HEK293 (cell line): ENCODE data around the gene KANSL1L.

Experiments used
- CTCF ChIA-PET: fragments of 350-600 bp; formaldehyde crosslinking; extraction: SDS; loops from one replicate; lab custom pipeline; 2021; ENCODE audit warnings: antibody characterized with exemption; lab: Yijun Ruan, JAX
- POLR2A ChIA-PET: fragments of 300-600 bp; formaldehyde crosslinking; extraction: SDS; loops from one replicate; lab custom pipeline; 2020; ENCODE audit warnings: antibody characterized with exemption, inconsistent platforms; lab: Yijun Ruan, JAX
- H3K27ac ChIP-seq: fragments of 200-500 bp; sonication (Bioruptor generic); 2 replicates; pipeline ENCODE4 v1.5.1; 2014; ENCODE audit warnings: low read depth, low read length, control low read depth, inconsistent platforms; ENCODE audit errors: extremely low read depth
- H3K36me3 ChIP-seq, 2 experiments: fragments of 200-500 bp in 1 of 2; sonication (Bioruptor generic) in 1 of 2; 1 replicate in 1 of 2; 2 replicates in 1 of 2; pipeline ENCODE4 v1.5.1; 2014 to 2017; ENCODE audit warnings: inconsistent platforms in 2 of 2, low read length in 2 of 2; ENCODE audit not compliant: control insufficient read depth in 2 of 2, insufficient read depth in 1 of 2
- H3K4me1 ChIP-seq: fragments of 200-500 bp; sonication (Bioruptor generic); 2 replicates; pipeline ENCODE4 v1.5.1; 2014; ENCODE audit warnings: mild to moderate bottlenecking, low read length, inconsistent platforms; ENCODE audit not compliant: control insufficient read depth, insufficient read depth
- H3K4me3 ChIP-seq: 2 replicates; pipeline ENCODE4 v1.5.1; 2011; ENCODE audit warnings: low read depth, mild to moderate bottlenecking, control low read depth, low read length, moderate library complexity
- H3K9me3 ChIP-seq: fragments of 200-500 bp; sonication (Bioruptor generic); 2 replicates; pipeline ENCODE4 v1.5.1; 2014; ENCODE audit warnings: low read depth, low read length, inconsistent platforms; ENCODE audit not compliant: control insufficient read depth, insufficient read depth
- GLI4 ChIP-seq: fragments of 450-650 bp; formaldehyde crosslinking; IDR thresholded peaks from 2 replicates; pipeline ENCODE4 v1.5.1; 2016; ENCODE audit warnings: missing biosample characterization, missing genetic modification characterization
- HIC1 ChIP-seq: fragments of 450-650 bp; formaldehyde crosslinking; IDR thresholded peaks from 2 replicates; pipeline ENCODE4 v1.5.1; 2016; ENCODE audit warnings: missing biosample characterization, missing genetic modification characterization
- HOXC10 ChIP-seq: sonication (generic); formaldehyde crosslinking; IDR thresholded peaks from 2 replicates; pipeline ENCODE4 v1.8.1; 2023; ENCODE audit warnings: mild to moderate bottlenecking, missing genetic modification reagents
- KLF7 ChIP-seq: fragments of 450-650 bp; formaldehyde crosslinking; IDR thresholded peaks from 2 replicates; pipeline ENCODE4 v1.5.1; 2016; ENCODE audit warnings: missing biosample characterization, missing genetic modification characterization, borderline replicate concordance
- KLF8 ChIP-seq: fragments of 450-650 bp; formaldehyde crosslinking; IDR thresholded peaks from 2 replicates; pipeline ENCODE4 v1.5.1; 2016; ENCODE audit warnings: missing biosample characterization, missing genetic modification characterization
- MYNN ChIP-seq: fragments of 450-650 bp; formaldehyde crosslinking; IDR thresholded peaks from 2 replicates; pipeline ENCODE4 v1.5.1; 2016; ENCODE audit warnings: missing biosample characterization, missing genetic modification characterization, borderline replicate concordance
- PBX3 ChIP-seq: sonication (generic); formaldehyde crosslinking; IDR thresholded peaks from 2 replicates; pipeline ENCODE4 v1.8.1; 2022; ENCODE audit warnings: mild to moderate bottlenecking, moderate library complexity, missing genetic modification reagents
- PRDM10 ChIP-seq: fragments of 450-650 bp; formaldehyde crosslinking; IDR thresholded peaks from 2 replicates; pipeline ENCODE4 v1.5.1; 2016; ENCODE audit warnings: missing biosample characterization, missing genetic modification characterization
- SALL2 ChIP-seq: fragments of 450-650 bp; formaldehyde crosslinking; IDR thresholded peaks from 2 replicates; pipeline ENCODE4 v1.5.0; 2017; ENCODE audit warnings: missing biosample characterization, mild to moderate bottlenecking, missing genetic modification characterization, borderline replicate concordance
- SP2 ChIP-seq: fragments of 450-650 bp; formaldehyde crosslinking; IDR thresholded peaks from 2 replicates; pipeline ENCODE4 v1.5.1; 2016; ENCODE audit warnings: missing biosample characterization, missing genetic modification characterization
- ZBTB26 ChIP-seq: fragments of 450-650 bp; formaldehyde crosslinking; optimal IDR thresholded peaks from 2 replicates; pipeline ENCODE3; 2016; ENCODE audit warnings: missing biosample characterization, mild to moderate bottlenecking, missing genetic modification characterization
- ZBTB48 ChIP-seq: fragments of 450-650 bp; formaldehyde crosslinking; IDR thresholded peaks from 2 replicates; pipeline ENCODE4 v1.5.1; 2016; ENCODE audit warnings: missing biosample characterization, missing genetic modification characterization
- ZBTB8A ChIP-seq: fragments of 450-650 bp; formaldehyde crosslinking; IDR thresholded peaks from 2 replicates; pipeline ENCODE4 v1.5.1; 2016; ENCODE audit warnings: missing biosample characterization, missing genetic modification characterization
- ZNF114 ChIP-seq: fragments of 450-650 bp; formaldehyde crosslinking; IDR thresholded peaks from 2 replicates; pipeline ENCODE4 v1.5.0; 2017; ENCODE audit warnings: missing biosample characterization, missing genetic modification characterization
- ZNF169 ChIP-seq: fragments of 450-650 bp; formaldehyde crosslinking; IDR thresholded peaks from 2 replicates; pipeline ENCODE4 v1.5.1; 2016; ENCODE audit warnings: missing biosample characterization, missing genetic modification characterization
- ZNF335 ChIP-seq: fragments of 450-650 bp; formaldehyde crosslinking; conservative IDR thresholded peaks from 2 replicates; pipeline ENCODE4 v1.5.1; 2016; ENCODE audit warnings: missing biosample characterization, missing genetic modification characterization
- ZNF580 ChIP-seq: fragments of 450-650 bp; formaldehyde crosslinking; IDR thresholded peaks from 2 replicates; pipeline ENCODE4 v1.5.1; 2016; ENCODE audit warnings: missing biosample characterization, missing genetic modification characterization
- ZNF692 ChIP-seq: fragments of 450-650 bp; formaldehyde crosslinking; IDR thresholded peaks from 2 replicates; pipeline ENCODE4 v1.5.1; 2016; ENCODE audit warnings: missing biosample characterization, missing genetic modification characterization
- ZNF747 ChIP-seq: fragments of 450-650 bp; formaldehyde crosslinking; IDR thresholded peaks from 2 replicates; pipeline ENCODE4 v1.5.1; 2016; ENCODE audit warnings: missing biosample characterization, missing genetic modification characterization
- ZNF777 ChIP-seq: fragments of 450-650 bp; formaldehyde crosslinking; IDR thresholded peaks from 2 replicates; pipeline ENCODE4 v1.5.1; 2017; ENCODE audit warnings: missing biosample characterization, missing genetic modification characterization, borderline replicate concordance
- ZNF843 ChIP-seq: fragments of 450-650 bp; formaldehyde crosslinking; IDR thresholded peaks from 2 replicates; pipeline ENCODE4 v1.5.1; 2016; ENCODE audit warnings: missing biosample characterization, missing genetic modification characterization

Gene KANSL1L

GRCh38 chr2:210003359-210003758 lies 167.8 kb downstream of the KANSL1L start:
- CTCF ChIA-PET = no interaction called here
- Histone ChIP-seq H3K36me3 (peaks cover 4 to 38% of the 10 kb centered on the region in 2 experiments; a peak in 2 of 3 replicates), H3K4me1 (peaks cover 9% of the 10 kb centered on the region; the same call in 1 of the 2 replicates), H3K9me3 (no peaks in the 10 kb centered on the region), H3K4me3 (peak overlapping the region; percentile 94), H3K27ac (no peak overlapping the region; the same call in 1 of the 2 replicates)
- no peak for TF ChIP-seq ZBTB48
- TF ChIP-seq, all 188 proteins: peak for 0
- POLR2A ChIA-PET = no interaction called here

GRCh38 chr2:210002158-210003157 lies 168.8 kb downstream of the KANSL1L start, which contains the start of gene RPE:
Gene RPE, plus strand, starts transcription at chr2:210002638. Its CDS starts 24 bp downstream, at chr2:210002662.
- H3K27ac ChIP-seq = peak within 1 kb of the TSS; percentile 69; the same call in 1 of the 2 replicates
- peaks cover 9% of the 10 kb centered on the region; the same call in 1 of the 2 replicates for H3K4me1 ChIP-seq
- peaks cover 0 to 31% of the 10 kb centered on the region in 2 experiments; a peak in 1 of 3 replicates for H3K36me3 ChIP-seq
- H3K9me3 ChIP-seq = no peaks in the 10 kb centered on the region
- ChIA-PET CTCF (no interaction called here), POLR2A (no interaction called here)
- peak within 1 kb of the TSS; percentile 94 for H3K4me3 ChIP-seq
- TF ChIP-seq HOXC10 (0 out of 2 replicates have a peak, but pooled peaks have one; percentile 8), KLF7 (0 out of 2 replicates have a peak, but pooled peaks have one; percentile 42), PBX3 (0 out of 2 replicates have a peak, but pooled peaks have one; percentile 38), ZNF580 (tag by site-specific recombination) (peak; percentile 87), GLI4 (tag by site-specific recombination) (no peak), ZNF692 (no peak), ZNF777 (tag by site-specific recombination) (peak; percentile 64; the same call in 1 of the 2 replicates), MYNN (no peak), ZBTB8A (tag by site-specific recombination) (peak; percentile 26; the same call in 1 of the 2 replicates), SP2 (peak; percentile 95), PRDM10 (peak; percentile 67), SALL2 (tag by site-specific recombination) (no peak), ZNF335 (tag by site-specific recombination) (peak; percentile 55), HIC1 (no peak), KLF8 (tag by site-specific recombination) (peak; percentile 66), ZNF747 (no peak), ZNF169 (tag by site-specific recombination) (no peak), ZNF114 (no peak), ZBTB26 (peak; percentile 22), ZNF843 (tag by site-specific recombination) (0 out of 2 replicates have a peak, but pooled peaks have one; percentile 21)
